ENCODE data around the gene PRDX5. TPM values are rescaled to one million over a fixed set of nuclear protein-coding genes. Genes with fewer than 3 reads are reported as not detected.

Gene PRDX5
- total RNA-seq = 100 to 1,000 TPM; 401 to 435 TPM

DNA sequence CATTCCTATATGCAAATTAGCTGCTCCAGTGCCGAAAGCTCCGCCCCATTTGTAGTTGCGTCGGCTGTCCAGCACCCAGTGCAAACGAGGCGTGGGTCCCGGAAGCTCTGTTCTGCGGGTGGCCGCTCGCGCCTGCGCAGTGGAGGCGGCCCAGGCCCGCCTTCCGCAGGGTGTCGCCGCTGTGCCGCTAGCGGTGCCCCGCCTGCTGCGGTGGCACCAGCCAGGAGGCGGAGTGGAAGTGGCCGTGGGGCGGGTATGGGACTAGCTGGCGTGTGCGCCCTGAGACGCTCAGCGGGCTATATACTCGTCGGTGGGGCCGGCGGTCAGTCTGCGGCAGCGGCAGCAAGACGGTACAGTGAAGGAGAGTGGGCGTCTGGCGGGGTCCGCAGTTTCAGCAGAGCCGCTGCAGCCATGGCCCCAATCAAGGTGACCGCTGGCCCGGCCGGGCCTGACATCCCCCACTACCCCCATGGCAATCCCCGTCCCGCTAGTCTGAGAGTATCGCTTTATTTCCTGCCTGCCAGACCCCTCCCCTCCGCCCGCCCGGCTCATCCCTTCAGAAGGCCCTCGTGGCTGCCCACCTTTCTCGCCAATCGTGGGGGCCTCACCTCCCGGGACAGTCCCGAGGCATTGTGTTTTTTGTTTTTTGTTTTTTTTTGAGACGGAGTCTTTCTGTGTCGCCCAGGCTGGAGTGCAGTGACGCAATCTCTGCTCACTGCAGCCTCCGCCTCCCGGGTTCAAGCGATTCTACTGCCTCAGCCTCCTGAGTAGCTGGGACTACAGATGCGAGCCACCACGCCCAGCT is at the start of gene PRDX5:
Gene PRDX5, plus strand, starts transcription at position 161 of the 805 bp plus-strand sequence. Its CDS starts 95 bp downstream, at position 256.
- TF ChIP-seq, protein P1, sequence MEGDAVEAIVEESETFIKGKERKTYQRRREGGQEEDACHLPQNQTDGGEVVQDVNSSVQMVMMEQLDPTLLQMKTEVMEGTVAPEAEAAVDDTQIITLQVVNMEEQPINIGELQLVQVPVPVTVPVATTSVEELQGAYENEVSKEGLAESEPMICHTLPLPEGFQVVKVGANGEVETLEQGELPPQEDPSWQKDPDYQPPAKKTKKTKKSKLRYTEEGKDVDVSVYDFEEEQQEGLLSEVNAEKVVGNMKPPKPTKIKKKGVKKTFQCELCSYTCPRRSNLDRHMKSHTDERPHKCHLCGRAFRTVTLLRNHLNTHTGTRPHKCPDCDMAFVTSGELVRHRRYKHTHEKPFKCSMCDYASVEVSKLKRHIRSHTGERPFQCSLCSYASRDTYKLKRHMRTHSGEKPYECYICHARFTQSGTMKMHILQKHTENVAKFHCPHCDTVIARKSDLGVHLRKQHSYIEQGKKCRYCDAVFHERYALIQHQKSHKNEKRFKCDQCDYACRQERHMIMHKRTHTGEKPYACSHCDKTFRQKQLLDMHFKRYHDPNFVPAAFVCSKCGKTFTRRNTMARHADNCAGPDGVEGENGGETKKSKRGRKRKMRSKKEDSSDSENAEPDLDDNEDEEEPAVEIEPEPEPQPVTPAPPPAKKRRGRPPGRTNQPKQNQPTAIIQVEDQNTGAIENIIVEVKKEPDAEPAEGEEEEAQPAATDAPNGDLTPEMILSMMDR (IDR thresholded peaks at IDR 0.05) = peak; percentile 11 to 74
- peak; percentile 98 for DNase-seq (ENCODE audit: low spot score)
- Histone ChIP-seq H3K9me3 (no peaks in the 10 kb centered on the region), H3K36me3 (peaks cover 35% of the 10 kb centered on the region), H3K27ac (peak within 1 kb of the TSS; percentile 96 to 99), H3K27me3 (no peaks in the 10 kb centered on the region), H3K4me1 (peaks cover 0 to 37% of the 10 kb centered on the region in 2 donors), H3K4me3 (peak within 1 kb of the TSS; percentile 86 to 94)

DNA sequence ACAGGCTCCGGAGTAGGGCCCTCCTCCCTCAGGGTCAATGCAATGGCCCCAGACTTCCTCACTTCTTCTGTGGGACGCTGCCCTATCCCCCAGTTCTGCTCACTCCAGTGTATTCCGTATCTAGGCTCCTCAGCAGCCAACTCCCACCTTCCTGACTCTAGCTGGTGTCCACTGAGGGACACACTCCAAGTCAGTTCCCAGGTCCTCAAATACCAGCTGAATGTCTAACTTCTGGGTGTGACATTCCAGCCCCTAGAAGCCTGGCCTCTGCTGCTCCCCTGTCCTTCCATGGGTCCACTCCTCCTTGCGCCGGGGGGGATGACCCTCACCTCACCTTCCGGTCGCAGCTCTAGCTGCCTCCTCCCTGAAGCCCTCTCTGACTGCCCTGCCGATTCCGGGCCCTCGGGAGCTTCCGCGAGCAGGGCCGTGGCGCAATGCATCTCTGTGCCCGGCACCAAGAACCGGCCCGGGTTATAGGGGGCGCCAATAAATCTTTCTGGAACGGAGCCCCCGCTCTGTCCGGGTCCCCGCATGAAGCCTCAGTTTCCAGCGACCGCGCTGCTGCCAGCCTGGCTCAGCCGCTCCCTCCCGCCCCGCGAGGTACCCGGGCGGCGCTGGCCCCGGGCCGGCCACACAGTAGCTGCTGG is 48.9 kb upstream of the PRDX5 start:
- Histone ChIP-seq H3K27me3 (no peaks in the 10 kb centered on the region), H3K27ac (peak overlapping the region; percentile 93 to 98), H3K4me1 (peaks cover 0 to 45% of the 10 kb centered on the region in 2 donors), H3K9me3 (no peaks in the 10 kb centered on the region), H3K36me3 (peaks cover 11% of the 10 kb centered on the region), H3K4me3 (peak overlapping the region; percentile 59 to 72)
- TF ChIP-seq, protein P1 (IDR thresholded peaks at IDR 0.05) = no peak
- peak; percentile 80 for DNase-seq (ENCODE audit: low spot score)

DNA sequence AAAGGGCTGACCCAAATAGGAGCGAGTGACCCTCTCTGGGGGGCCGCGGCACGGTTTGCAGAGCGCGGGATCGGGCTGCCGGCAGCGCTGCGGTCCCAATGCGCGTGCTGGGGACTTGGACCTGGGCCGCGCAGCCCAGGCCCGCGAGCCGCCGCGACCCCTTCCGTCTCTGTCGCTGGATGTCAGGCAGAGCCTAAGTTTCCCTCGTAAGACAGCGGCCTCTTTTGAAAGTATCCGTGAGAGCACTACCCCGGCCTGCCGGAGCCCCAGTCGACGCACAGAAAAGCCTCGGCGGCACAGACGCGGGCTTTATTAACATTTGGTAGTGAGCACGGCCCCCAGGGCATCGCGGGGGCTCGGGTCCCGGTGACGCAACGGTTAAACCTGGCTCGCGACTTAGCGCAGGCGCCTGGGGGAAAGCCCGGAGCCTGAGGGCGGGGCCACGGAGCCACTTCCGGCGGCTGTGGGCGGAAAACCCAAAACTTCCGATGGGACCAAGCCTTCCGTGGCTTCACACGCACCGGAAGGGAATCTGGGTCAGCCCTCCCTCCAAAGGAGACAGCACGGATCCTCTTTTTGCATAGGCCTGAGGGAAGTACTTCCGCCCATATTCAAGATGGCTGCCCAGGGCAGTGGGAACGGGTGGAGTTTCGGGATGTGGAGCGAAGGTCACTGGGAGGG is 48.2 kb upstream of the PRDX5 start:
- no peaks in the 10 kb centered on the region for H3K27me3 ChIP-seq
- H3K4me1 ChIP-seq = peaks cover 0 to 45% of the 10 kb centered on the region in 2 donors
- H3K4me3 ChIP-seq = peak overlapping the region; percentile 62 to 72
- TF ChIP-seq, protein P1 (IDR thresholded peaks at IDR 0.05) = peak in 1 of 2 donors; percentile 55
- H3K9me3 ChIP-seq = no peaks in the 10 kb centered on the region
- DNase-seq (ENCODE audit: low spot score) = peak; percentile 99
- peaks cover 9% of the 10 kb centered on the region for H3K36me3 ChIP-seq
- H3K27ac ChIP-seq = peak overlapping the region; percentile 93 to 98

DNA sequence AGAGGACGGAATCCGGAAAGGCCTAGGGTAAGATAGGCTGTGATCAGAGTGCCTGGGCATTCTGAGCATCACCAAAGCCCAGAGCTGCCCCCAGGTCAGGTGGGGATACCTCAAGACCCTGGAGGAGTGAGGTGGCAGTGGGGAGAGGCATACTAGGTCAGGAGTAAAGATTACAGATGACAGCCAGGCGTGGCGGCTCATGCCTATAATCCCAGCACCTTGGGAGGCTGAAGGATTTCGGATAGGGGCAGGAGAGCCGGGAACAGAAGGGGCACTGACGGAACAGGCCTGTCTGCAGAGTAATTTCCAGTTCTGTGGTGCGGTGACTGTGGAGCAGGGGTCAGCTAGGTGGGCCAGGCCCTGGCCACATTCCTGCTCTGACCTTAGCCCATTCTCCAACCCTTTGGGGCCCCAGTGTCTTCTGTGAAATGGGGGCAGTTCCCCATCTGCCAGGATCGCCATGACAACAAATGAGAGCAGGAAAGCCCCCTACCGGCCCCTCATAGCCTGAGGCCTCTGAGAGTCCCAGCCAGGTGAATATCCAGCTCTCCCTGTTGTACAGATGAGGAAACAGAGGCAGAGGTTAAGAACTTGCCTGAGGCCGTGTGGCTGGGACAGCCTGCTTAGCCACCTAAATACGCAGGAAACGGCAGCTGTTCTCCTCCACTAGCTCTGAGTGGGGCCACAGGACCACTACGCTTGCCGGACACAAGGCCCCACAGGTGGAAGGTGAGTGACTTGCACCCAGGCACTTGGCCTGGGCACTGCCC is 42.7 kb upstream of the PRDX5 start:
- Histone ChIP-seq H3K9me3 (no peaks in the 10 kb centered on the region), H3K27me3 (no peaks in the 10 kb centered on the region), H3K4me1 (peaks cover 0 to 18% of the 10 kb centered on the region in 2 donors), H3K27ac (no peak overlapping the region), H3K4me3 (no peak overlapping the region), H3K36me3 (peaks cover 23% of the 10 kb centered on the region)
- no peak for DNase-seq (ENCODE audit: low spot score)
- TF ChIP-seq, protein P1 (IDR thresholded peaks at IDR 0.05) = no peak

DNA sequence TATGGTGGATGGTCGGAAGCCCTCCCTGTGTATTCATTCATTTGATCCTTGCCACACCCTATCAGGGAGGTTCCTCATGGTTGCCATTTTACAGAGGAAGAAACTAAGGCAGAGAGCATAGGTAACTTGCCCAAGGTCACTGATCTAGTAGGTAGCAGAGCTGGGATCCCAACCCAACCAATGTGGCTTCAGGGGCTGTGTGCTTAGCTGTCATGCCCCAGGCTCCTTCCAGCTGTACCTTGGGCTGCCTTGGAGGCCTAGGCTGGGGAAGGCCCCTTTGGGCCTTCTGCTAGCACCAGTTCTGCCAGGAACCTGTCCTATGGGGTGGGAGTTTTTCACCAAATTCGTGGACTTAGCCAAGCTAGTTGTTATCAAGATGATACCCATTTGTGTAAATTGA is 42.1 kb upstream of the PRDX5 start:
- DNase-seq (ENCODE audit: low spot score) = no peak
- TF ChIP-seq, protein P1 (IDR thresholded peaks at IDR 0.05) = no peak
- H3K27ac ChIP-seq = no peak overlapping the region
- H3K4me3 ChIP-seq = no peak overlapping the region
- H3K9me3 ChIP-seq = no peaks in the 10 kb centered on the region
- no peaks in the 10 kb centered on the region for H3K27me3 ChIP-seq
- H3K4me1 ChIP-seq = peaks cover 0 to 22% of the 10 kb centered on the region in 2 donors
- peaks cover 23% of the 10 kb centered on the region for H3K36me3 ChIP-seq

All from right atrium auricular region (tissue), 2 donors.